ENCODE measurements around the gene UBE2E2.

Gene UBE2E2

GRCh38 chr3:23440416-23441294, 237.5 kb downstream of the UBE2E2 start:
- no peak for DNase-seq (ENCODE audit: low read depth)

- DNase-seq (ENCODE audit: low read depth) = no peak
These were observed 239.7 kb downstream of the UBE2E2 start for GRCh38 chr3:23442598-23443383.

GRCh38 chr3:23444386-23444785, 241.3 kb downstream of the UBE2E2 start:
- DNase-seq (ENCODE audit: low read depth) = no peak

- DNase-seq (ENCODE audit: low read depth) = no peak
These were observed 243.2 kb downstream of the UBE2E2 start for GRCh38 chr3:23446301-23446700.

- no peak for DNase-seq (ENCODE audit: low read depth)
These were observed 245.9 kb downstream of the UBE2E2 start for GRCh38 chr3:23448998-23449537.

- no peak for DNase-seq (ENCODE audit: low read depth)
These were observed 246.9 kb downstream of the UBE2E2 start for GRCh38 chr3:23450051-23450450.

- DNase-seq (ENCODE audit: low read depth) = no peak
These were observed 247.7 kb downstream of the UBE2E2 start for GRCh38 chr3:23450806-23451205.

- DNase-seq (ENCODE audit: low read depth) = no peak
These were observed 249.3 kb downstream of the UBE2E2 start for GRCh38 chr3:23452408-23452807.

- DNase-seq (ENCODE audit: low read depth) = no peak
These were observed 252.0 kb downstream of the UBE2E2 start for GRCh38 chr3:23455084-23455483.

- DNase-seq (ENCODE audit: low read depth) = no peak
These were observed 252.6 kb downstream of the UBE2E2 start for GRCh38 chr3:23455775-23456174.

GRCh38 chr3:23457697-23458096, 254.6 kb downstream of the UBE2E2 start:
- no peak for DNase-seq (ENCODE audit: low read depth)

GRCh38 chr3:23459465-23459864, 256.3 kb downstream of the UBE2E2 start:
- no peak for DNase-seq (ENCODE audit: low read depth)

GRCh38 chr3:23459889-23460546, 256.9 kb downstream of the UBE2E2 start:
- DNase-seq (ENCODE audit: low read depth) = no peak

GRCh38 chr3:23461069-23461468, 257.9 kb downstream of the UBE2E2 start:
- no peak for DNase-seq (ENCODE audit: low read depth)

GRCh38 chr3:23463791-23464190, 260.7 kb downstream of the UBE2E2 start:
- no peak for DNase-seq (ENCODE audit: low read depth)

GRCh38 chr3:23465569-23465968, 262.4 kb downstream of the UBE2E2 start:
- no peak for DNase-seq (ENCODE audit: low read depth)

- DNase-seq (ENCODE audit: low read depth) = no peak
These were observed 265.1 kb downstream of the UBE2E2 start for GRCh38 chr3:23468203-23468602.

- no peak for DNase-seq (ENCODE audit: low read depth)
These were observed 271.6 kb downstream of the UBE2E2 start for GRCh38 chr3:23474580-23475357.

GRCh38 chr3:23475446-23475845, 272.3 kb downstream of the UBE2E2 start:
- DNase-seq (ENCODE audit: low read depth) = no peak

- no peak for DNase-seq (ENCODE audit: low read depth)
These were observed 275.9 kb downstream of the UBE2E2 start for GRCh38 chr3:23479026-23479425.

- no peak for DNase-seq (ENCODE audit: low read depth)
These were observed 276.6 kb downstream of the UBE2E2 start for GRCh38 chr3:23479615-23480328.
